ENCODE results near the gene DACT2.

- TF ChIP-seq CTCF (IDR thresholded peaks at IDR 0.05; ENCODE audit: low read depth, low read length, missing input control) = no peak
- TF ChIP-seq MAX (IDR thresholded peaks at IDR 0.05) = no peak
- TF ChIP-seq RXRA (IDR thresholded peaks at IDR 0.05) = no peak
- TF ChIP-seq RAD21 (IDR thresholded peaks at IDR 0.05) = no peak
- no peak for TF ChIP-seq GABPA (IDR thresholded peaks at IDR 0.05 in 1 of 2, conservative IDR thresholded peaks at IDR 0.05 in 1 of 2)
- no peak for TF ChIP-seq TAF1 (conservative IDR thresholded peaks at IDR 0.05)
- no peak for TF ChIP-seq JUND (IDR thresholded peaks at IDR 0.05)
- no peak for TF ChIP-seq EGR1 (IDR thresholded peaks at IDR 0.05; ENCODE audit: low read depth in 2 of 2)
- TF ChIP-seq ZBTB33 (IDR thresholded peaks at IDR 0.05) = no peak
- no peak for TF ChIP-seq ATF3 (IDR thresholded peaks at IDR 0.05)
- no peak for TF ChIP-seq SP1 (IDR thresholded peaks at IDR 0.05)
Observed at GRCh38 chr6:168309183-168309582, 10.4 kb downstream of the DACT2 start.

Measured in liver (tissue), 3 donors.